Heart left ventricle (tissue), 13 donors: ENCODE results near the gene GABRR3.

Experiments used
- POLR2A ChIP-seq, 2 donors: fragments of 450-650 bp; IDR thresholded peaks; one replicate each; pipeline ENCODE4 v1.6.1; 2017; ENCODE audit warnings: antibody characterized with exemption in 2 of 2, mild to moderate bottlenecking in 2 of 2, moderate library complexity in 2 of 2
- TF ChIP-seq, protein P1 (sequence below), 12 donors: fragments of 200-600 bp; sonication (generic) in 4 of 12; IDR thresholded peaks; one replicate each; pipeline versions ENCODE4 v1.5.0 to v1.8.0; 2018 to 2022; ENCODE audit warnings: antibody characterized with exemption in 12 of 12, mild to moderate bottlenecking in 5 of 12
- donor health status: ischemic (EF 13 %, LVEDD 7.1; RV severe dilation, severe dysfunction).
- donor health status: DM: no; HTN: yes; CAD: no.
- donor health status: DM: no; HTN: no; CAD: no.
- donor health status: ischemic (EF 25% LVEDD 6.9; RV normal size, moderate dysfunction).
- donor health status: ischemic (EF 25% LVEDD 5.7; RV mildly dilated, moderate dysfunction).
- donor health status: ischemic (EF 35%, LVEDD 5.7; RV mildly dilated, moderate dysfunction).
- donor health status: nonischemic (EF 11% LVEDD 7.7; RV severe dilation, severe dysfunction).
- donor health status: DM: yes; HTN: yes; CAD: no.
- donor health status: PGD.
- donor health status: ischemic (EF 29% LVEDD 5.4; RV normal size, mild dysfunction).
- donor health status: nonischemic (EF 23%, LVEDD 6.1; RV moderate dilation, normal function).

DNA sequence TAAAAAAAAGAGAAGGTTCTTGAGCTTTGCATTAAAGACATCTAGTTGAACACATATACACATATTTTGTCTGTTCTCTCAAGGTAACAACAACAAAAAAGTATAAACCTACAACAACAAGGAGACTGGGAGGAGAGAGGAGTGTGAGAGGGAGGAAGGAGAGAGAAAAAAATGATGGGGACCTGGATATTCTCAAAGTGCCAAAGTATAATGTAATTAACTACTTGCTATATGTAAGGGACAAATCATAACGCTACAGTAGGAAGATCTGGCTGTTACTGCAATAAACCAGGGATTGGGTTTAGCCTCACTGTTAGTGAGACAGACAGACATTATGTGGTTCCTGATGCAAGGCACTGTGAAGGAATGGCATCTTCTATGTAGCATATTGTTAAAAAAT is 14.2 kb upstream of the GABRR3 start:
- no peak for TF ChIP-seq POLR2A (IDR thresholded peaks at IDR 0.05)
- TF ChIP-seq, protein P1, sequence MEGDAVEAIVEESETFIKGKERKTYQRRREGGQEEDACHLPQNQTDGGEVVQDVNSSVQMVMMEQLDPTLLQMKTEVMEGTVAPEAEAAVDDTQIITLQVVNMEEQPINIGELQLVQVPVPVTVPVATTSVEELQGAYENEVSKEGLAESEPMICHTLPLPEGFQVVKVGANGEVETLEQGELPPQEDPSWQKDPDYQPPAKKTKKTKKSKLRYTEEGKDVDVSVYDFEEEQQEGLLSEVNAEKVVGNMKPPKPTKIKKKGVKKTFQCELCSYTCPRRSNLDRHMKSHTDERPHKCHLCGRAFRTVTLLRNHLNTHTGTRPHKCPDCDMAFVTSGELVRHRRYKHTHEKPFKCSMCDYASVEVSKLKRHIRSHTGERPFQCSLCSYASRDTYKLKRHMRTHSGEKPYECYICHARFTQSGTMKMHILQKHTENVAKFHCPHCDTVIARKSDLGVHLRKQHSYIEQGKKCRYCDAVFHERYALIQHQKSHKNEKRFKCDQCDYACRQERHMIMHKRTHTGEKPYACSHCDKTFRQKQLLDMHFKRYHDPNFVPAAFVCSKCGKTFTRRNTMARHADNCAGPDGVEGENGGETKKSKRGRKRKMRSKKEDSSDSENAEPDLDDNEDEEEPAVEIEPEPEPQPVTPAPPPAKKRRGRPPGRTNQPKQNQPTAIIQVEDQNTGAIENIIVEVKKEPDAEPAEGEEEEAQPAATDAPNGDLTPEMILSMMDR (IDR thresholded peaks at IDR 0.05) = no peak
